Measurements from ENCODE around the gene LRIT2. TPM values are rescaled to one million over a fixed set of nuclear protein-coding genes. Genes with fewer than 3 reads are reported as not detected.

Gene LRIT2
- total RNA-seq, 3 donors from 2014 or later = not detected

DNA sequence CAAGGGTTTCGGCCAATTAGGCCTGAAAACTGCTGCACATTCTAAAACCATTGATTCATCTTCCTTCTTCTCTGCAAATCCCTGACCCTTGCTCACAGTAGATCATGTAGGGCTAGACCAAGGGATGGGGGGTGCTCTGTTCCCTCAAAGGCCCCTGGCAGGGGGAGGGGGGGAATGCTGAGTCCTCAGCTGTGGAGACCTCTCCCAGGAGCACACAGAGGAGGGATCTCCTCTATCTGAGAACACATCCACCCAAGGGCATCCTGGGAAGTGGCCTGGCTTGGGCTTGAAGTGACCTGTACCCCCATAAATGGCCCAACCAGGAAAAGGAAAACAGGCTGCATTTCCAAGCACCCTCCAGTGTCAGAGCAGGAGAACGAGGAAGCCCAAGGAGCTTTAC, 32.0 kb downstream of the LRIT2 start:
- DNase-seq (ENCODE audit: low spot score in 2 of 2) = no peak
- Histone ChIP-seq H3K27me3 (peaks cover 6 to 53% of the 10 kb centered on the region in 2 donors), H3K36me3 (no peaks in the 10 kb centered on the region), H3K4me1 (peaks cover 0 to 11% of the 10 kb centered on the region in 2 donors), H3K27ac (no peak overlapping the region), H3K9me3 (no peaks in the 10 kb centered on the region), H3K4me3 (no peak overlapping the region)
- intact Hi-C loops (cut with DNase I; ENCODE audit: low total_unique reads) = no loop called here
- TF ChIP-seq CTCF (IDR thresholded peaks at IDR 0.05) = no peak
- TF ChIP-seq POLR2A (IDR thresholded peaks at IDR 0.05) = no peak
- TF ChIP-seq POLR2AphosphoS5 (IDR thresholded peaks at IDR 0.05) = no peak

DNA sequence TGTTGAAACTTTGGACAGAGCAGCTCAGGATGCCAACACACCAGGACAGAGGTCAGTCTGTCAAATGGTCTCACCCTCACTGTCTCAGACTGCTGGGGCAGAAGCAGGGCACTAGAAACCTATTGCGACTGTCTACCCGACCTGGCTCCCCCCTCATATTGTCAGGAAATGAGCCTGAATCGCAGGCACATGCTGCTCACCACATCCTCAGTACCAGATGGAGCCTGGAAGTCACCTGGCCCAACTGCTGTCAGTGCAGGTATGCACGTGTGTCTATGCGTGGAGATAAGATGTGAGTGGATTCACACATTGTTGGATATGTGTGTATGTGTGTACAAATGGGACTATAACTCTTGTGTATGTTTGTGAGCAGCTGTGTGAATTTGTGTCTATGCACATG, 34.2 kb downstream of the LRIT2 start:
- Histone ChIP-seq H3K27ac (no peak overlapping the region), H3K9me3 (no peaks in the 10 kb centered on the region), H3K4me1 (peaks cover 0 to 11% of the 10 kb centered on the region in 2 donors), H3K36me3 (no peaks in the 10 kb centered on the region), H3K4me3 (no peak overlapping the region), H3K27me3 (peaks cover 6 to 42% of the 10 kb centered on the region in 2 donors)
- intact Hi-C loops (cut with DNase I; ENCODE audit: low total_unique reads) = no loop called here
- DNase-seq (ENCODE audit: low spot score in 2 of 2) = no peak
- no peak for TF ChIP-seq POLR2AphosphoS5 (IDR thresholded peaks at IDR 0.05)

DNA sequence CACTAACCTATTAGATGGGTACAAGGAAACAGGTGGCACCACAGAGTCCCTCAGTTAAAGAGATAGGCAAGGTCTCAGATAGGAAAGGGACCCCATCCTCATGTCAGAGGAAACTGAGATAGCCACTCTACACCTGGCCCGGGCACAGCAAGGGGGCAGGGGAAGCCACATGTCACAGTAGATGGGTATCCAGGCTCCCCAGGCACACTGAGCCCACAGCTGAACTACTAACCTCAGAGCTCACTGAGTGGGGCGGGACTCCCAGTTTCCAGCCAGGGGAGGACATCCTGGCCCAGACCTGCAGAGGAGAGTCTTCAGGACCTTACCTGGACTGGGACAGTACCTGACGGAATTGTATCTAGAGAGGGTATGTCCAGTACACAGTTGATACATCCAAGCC, 34.7 kb downstream of the LRIT2 start:
- no peak for DNase-seq (ENCODE audit: low spot score in 2 of 2)
- peaks cover 0 to 11% of the 10 kb centered on the region in 2 donors for H3K4me1 ChIP-seq
- intact Hi-C loops (cut with DNase I; ENCODE audit: low total_unique reads) = no loop called here
- H3K27ac ChIP-seq = no peak overlapping the region
- H3K4me3 ChIP-seq = no peak overlapping the region
- H3K36me3 ChIP-seq = no peaks in the 10 kb centered on the region
- no peak for TF ChIP-seq CTCF (IDR thresholded peaks at IDR 0.05)
- TF ChIP-seq POLR2A (IDR thresholded peaks at IDR 0.05) = no peak
- TF ChIP-seq POLR2AphosphoS5 (IDR thresholded peaks at IDR 0.05) = no peak
- H3K9me3 ChIP-seq = no peaks in the 10 kb centered on the region
- H3K27me3 ChIP-seq = peaks cover 6 to 39% of the 10 kb centered on the region in 2 donors

- TF ChIP-seq CTCF (IDR thresholded peaks at IDR 0.05) = no peak
- no peak for TF ChIP-seq POLR2AphosphoS5 (IDR thresholded peaks at IDR 0.05)
- TF ChIP-seq POLR2A (IDR thresholded peaks at IDR 0.05) = no peak
Observed at GRCh38 chr10:84188815-84189214, 36.5 kb downstream of the LRIT2 start.

GRCh38 chr10:84185526-84186175, 39.7 kb downstream of the LRIT2 start:
- Histone ChIP-seq H3K27me3 (peaks cover 0 to 17% of the 10 kb centered on the region in 2 donors), H3K9me3 (no peaks in the 10 kb centered on the region), H3K36me3 (no peaks in the 10 kb centered on the region), H3K4me3 (no peak overlapping the region), H3K27ac (no peak overlapping the region), H3K4me1 (no peaks in the 10 kb centered on the region)
- TF ChIP-seq CTCF (IDR thresholded peaks at IDR 0.05) (no peak), POLR2AphosphoS5 (IDR thresholded peaks at IDR 0.05) (no peak), POLR2A (IDR thresholded peaks at IDR 0.05) (no peak)
- no peak for DNase-seq (ENCODE audit: low spot score in 2 of 2)
- intact Hi-C loops (cut with DNase I; ENCODE audit: low total_unique reads) = no loop called here

More at GRCh38 chr10:84188815-84189214, 36.5 kb downstream of the LRIT2 start:
- H3K4me3 ChIP-seq = no peak overlapping the region
- DNase-seq (ENCODE audit: low spot score in 2 of 2) = no peak
- no peaks in the 10 kb centered on the region for H3K4me1 ChIP-seq
- intact Hi-C loops (cut with DNase I; ENCODE audit: low total_unique reads) = no loop called here
- H3K9me3 ChIP-seq = no peaks in the 10 kb centered on the region
- H3K27me3 ChIP-seq = peaks cover 0 to 28% of the 10 kb centered on the region in 2 donors
- no peaks in the 10 kb centered on the region for H3K36me3 ChIP-seq
- H3K27ac ChIP-seq = no peak overlapping the region
